Esophagus squamous epithelium (tissue), 4 donors: ENCODE results near the gene ANXA7.

Experiments
- CTCF ChIP-seq, 6 experiments: fragments of 450-650 bp in 4 of 6; fragments of 200-600 bp in 2 of 6; sonication (generic) in 2 of 6; IDR thresholded peaks; one replicate each; pipeline ENCODE4 v1.5.1; 2016 to 2019; ENCODE audit warnings: antibody characterized with exemption in 6 of 6, mild to moderate bottlenecking in 4 of 6, moderate library complexity in 4 of 6
- POLR2A ChIP-seq, 4 donors: fragments of 450-650 bp; IDR thresholded peaks; one replicate each; pipeline ENCODE4 v1.6.1; 2017; ENCODE audit warnings: antibody characterized with exemption in 4 of 4, mild to moderate bottlenecking in 4 of 4, moderate library complexity in 3 of 4

- no peak for TF ChIP-seq CTCF (IDR thresholded peaks at IDR 0.05)
- TF ChIP-seq POLR2A (IDR thresholded peaks at IDR 0.05), result no peak
These were observed 55.3 kb downstream of the ANXA7 start, which contains the start of gene CFAP70 for GRCh38 chr10:73358331-73359279.
